Stomach (tissue), 9 donors: ENCODE data around the gene EIF3B. TPM values are rescaled to one million over a fixed set of nuclear protein-coding genes. Genes with fewer than 3 reads are reported as not detected.
"Not testable (repeated sequence)": the region's sequence is repeated elsewhere in the genome, so short reads cannot be mapped to it uniquely, and the experiment has no call there.

Experiments
- DNase-seq, 2 donors: peaks; one replicate each; pipeline versions ENCODE4 v3.0.0 to v3.0.0-alpha.2; 2013 to 2019
- H3K27ac ChIP-seq, 5 donors: fragments of 200-600 bp in 4 of 5; sonication (generic) in 4 of 5; one replicate each; pipeline ENCODE4 v1.5.1; 2013 to 2019; ENCODE audit warnings: mild to moderate bottlenecking in 1 of 5, moderate library complexity in 1 of 5
- H3K27me3 ChIP-seq, 3 donors: fragments of 200-600 bp; sonication (generic); one replicate each; pipeline ENCODE4 v1.5.1; 2017 to 2019; ENCODE audit warnings: mixed run types in 1 of 3
- H3K36me3 ChIP-seq, 4 donors: fragments of 200-600 bp; sonication (generic); 1 replicate in 3 of 4; 2 replicates in 1 of 4; pipeline ENCODE4 v1.5.1; 2016 to 2019
- H3K4me1 ChIP-seq, 4 donors: fragments of 200-600 bp; sonication (generic); one replicate each; pipeline ENCODE4 v1.5.1; 2016 to 2019
- H3K4me3 ChIP-seq, 4 donors: fragments of 200-600 bp; sonication (generic) in 3 of 4; one replicate each; pipeline ENCODE4 v1.5.1; 2016 to 2019; ENCODE audit warnings: mild to moderate bottlenecking in 1 of 4
- H3K9me3 ChIP-seq, 4 donors: fragments of 200-600 bp; sonication (generic); one replicate each; pipeline ENCODE4 v1.5.1; 2016 to 2019
- EP300 ChIP-seq: sonication (generic); formaldehyde crosslinking; IDR thresholded peaks from one replicate; pipeline ENCODE4 v1.6.1; 2017; ENCODE audit warnings: antibody characterized with exemption
- POLR2A ChIP-seq, 4 donors: fragments of 450-650 bp; IDR thresholded peaks; one replicate each; pipeline ENCODE4 v1.6.1; 2016; ENCODE audit warnings: antibody characterized with exemption in 4 of 4, control low read depth in 2 of 4, mild to moderate bottlenecking in 1 of 4, moderate library complexity in 1 of 4
- POLR2AphosphoS5 ChIP-seq, 3 donors: sonication (generic); formaldehyde crosslinking; IDR thresholded peaks; one replicate each; pipeline ENCODE4 v1.6.1; 2016; ENCODE audit warnings: antibody characterized with exemption in 3 of 3
- WGBS, 5 donors: extraction: QIAGEN DNeasy Blood & Tissue Kit in 3 of 5; methylation state at CpG; one replicate each; pipeline versions ENCODE4 v1.1.5 to v1.1.7; 2013 to 2018; 5-methylcytosine and 5-hydroxymethylcytosine counted together
- intact Hi-C: fragments of 100-400 bp; cut with DNase I; formaldehyde crosslinking; loops from one replicate; pipeline ENCODE4 v1.15.1; 2023; ENCODE audit warnings: low total_unique reads
- polyA plus RNA-seq, 3 donors: library from polyadenylated mRNA; stranded (reverse); fragments of 200-250 nt; gene quantifications; one replicate each; pipeline ENCODE4 v1.2.3, GENCODE V29; 2013
- total RNA-seq, 5 donors: library from RNA; depleted of rRNA; stranded (reverse); fragments of >200 nt; gene quantifications; one replicate each; pipeline versions ENCODE4 v1.1.0 to v1.2.3, GENCODE V29; 2014 to 2016
- TF ChIP-seq, protein P1 (sequence below), 7 experiments: fragments of 450-650 bp in 4 of 7; fragments of 200-600 bp in 3 of 7; sonication (generic) in 3 of 7; IDR thresholded peaks; one replicate each; pipeline ENCODE4 v1.5.1; 2016 to 2019; ENCODE audit warnings: antibody characterized with exemption in 7 of 7, control low read depth in 2 of 7, mild to moderate bottlenecking in 1 of 7
- donor health status: healthy with polysubstance abuse.
- donor health status: Bipolar disorder and iron deficiency.
- donor health status: healthy.

The EIF3B gene
- total and polyA plus RNA-seq, 8 donors, result 64.8 to 373 (median 131) TPM

DNA sequence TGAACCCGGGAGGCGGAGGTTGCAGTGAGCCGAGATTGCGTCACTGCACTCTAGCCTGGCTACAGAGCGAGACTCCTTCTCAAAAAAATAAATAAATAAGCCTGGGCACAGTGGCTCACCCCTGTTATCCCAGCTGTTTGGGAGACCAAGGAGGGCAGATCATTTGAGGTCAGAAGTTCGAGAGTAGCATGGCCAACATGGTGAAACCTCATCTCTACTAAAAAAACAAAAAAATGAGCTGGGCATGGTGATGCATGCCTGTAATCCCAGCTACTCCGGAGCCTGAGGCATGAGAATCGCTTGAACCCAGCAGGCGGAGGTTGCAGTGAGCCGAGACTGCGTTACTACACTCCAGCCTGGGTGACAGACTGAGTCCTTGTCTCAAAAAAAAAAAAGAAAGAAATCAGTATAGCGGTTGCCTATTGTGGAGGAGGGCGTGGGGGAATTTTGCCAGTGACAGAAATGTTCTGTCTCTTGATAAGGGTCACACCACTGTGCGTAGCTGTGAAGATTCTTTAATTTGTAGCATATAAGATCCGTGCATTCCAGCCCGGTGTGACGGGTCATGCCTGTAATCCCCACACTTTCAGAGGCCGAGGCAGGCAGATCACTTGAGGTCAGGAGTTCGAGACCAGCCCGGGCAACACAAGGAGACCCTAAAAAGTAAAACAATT is 17.9 kb upstream of the EIF3B start:
- Histone ChIP-seq H3K36me3 (peaks cover 0 to 10% (median 0%) of the 10 kb centered on the region in 4 donors), H3K4me1 (no peaks in the 10 kb centered on the region), H3K27ac (no peak overlapping the region), H3K9me3 (no peaks in the 10 kb centered on the region), H3K27me3 (no peaks in the 10 kb centered on the region), H3K4me3 (no peak overlapping the region)
- TF ChIP-seq POLR2AphosphoS5 (IDR thresholded peaks at IDR 0.05), result no peak
- 91 to 94% (median 93%) methylated on average over 20 of the region's 20 CpGs for WGBS, 5 donors
- DNase-seq, result no peak
- intact Hi-C loops, result no loop called here

DNA sequence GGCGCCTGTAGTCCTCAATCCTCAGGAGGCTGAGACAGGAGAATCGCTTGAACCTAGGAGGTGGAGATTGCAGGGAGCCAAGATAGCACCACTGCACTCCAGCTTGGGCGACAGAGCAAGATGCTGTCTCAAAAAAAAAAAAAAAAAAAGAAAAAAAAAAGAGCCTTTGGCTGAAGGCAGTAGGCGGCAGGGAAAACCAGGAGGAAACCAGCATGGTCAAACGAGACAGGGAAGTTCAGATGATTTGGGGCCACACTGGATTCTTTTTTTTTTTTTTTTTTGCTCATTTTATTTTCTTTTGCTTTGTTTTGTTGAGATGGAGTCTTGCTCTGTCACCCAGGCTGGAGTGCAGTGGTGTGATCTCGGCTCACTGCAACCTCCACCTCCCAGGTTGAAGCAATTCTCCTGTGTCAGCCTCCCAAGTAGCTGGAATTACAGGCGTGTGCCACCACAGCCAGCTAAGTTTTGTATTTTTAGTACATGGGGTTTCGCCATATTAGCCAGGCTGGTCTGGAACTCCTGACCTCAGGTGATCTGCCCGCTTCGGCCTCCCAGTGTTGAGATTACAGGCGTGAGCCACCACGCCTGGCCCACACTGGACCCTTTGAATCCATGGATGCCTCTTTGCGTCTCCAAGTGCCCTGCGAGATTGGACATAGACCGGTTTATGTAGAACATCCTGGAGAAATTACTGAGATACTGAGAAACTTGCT is 7.1 kb upstream of the EIF3B start:
- not testable (repeated sequence) for H3K4me1 ChIP-seq, DNase-seq, H3K27me3 ChIP-seq, H3K36me3 ChIP-seq, H3K9me3 ChIP-seq
- H3K4me3 ChIP-seq, result peak overlapping the region in 1 of 4 donors; percentile 1
- H3K27ac ChIP-seq, result peak overlapping the region in 2 of 5 donors; percentile 14 to 29
- intact Hi-C loops, result loop anchor here (10.0 kb wide), 2 partner anchors 103 to 763 kb away; partner anchors contain the start of genes MRM2 and NUDT1
- WGBS, 5 donors, result 82 to 92% (median 84%) methylated on average over 15 of the region's 15 CpGs

DNA sequence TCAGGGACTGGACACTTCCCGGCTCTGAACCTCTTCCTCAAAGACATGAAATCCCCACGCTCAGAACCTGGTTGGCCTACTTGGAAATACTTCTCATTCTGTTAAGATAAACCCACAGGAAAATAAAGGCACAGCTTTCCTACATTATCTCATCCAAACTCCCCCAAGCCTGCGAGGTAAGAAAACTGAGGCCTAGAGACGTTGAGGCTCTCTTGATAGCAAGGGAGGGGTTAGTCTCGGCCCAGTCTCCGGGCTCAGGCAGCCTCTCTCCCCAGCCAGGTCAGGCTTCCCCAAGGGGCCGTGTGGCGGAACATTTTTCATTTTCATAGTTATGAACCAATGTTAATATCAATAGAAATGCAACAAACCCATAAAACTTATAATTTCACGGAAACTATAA is 4.6 kb upstream of the EIF3B start:
- H3K27me3 ChIP-seq, result no peaks in the 10 kb centered on the region
- no peak for TF ChIP-seq EP300
- TF ChIP-seq POLR2A (IDR thresholded peaks at IDR 0.05), result no peak
- TF ChIP-seq, protein P1, sequence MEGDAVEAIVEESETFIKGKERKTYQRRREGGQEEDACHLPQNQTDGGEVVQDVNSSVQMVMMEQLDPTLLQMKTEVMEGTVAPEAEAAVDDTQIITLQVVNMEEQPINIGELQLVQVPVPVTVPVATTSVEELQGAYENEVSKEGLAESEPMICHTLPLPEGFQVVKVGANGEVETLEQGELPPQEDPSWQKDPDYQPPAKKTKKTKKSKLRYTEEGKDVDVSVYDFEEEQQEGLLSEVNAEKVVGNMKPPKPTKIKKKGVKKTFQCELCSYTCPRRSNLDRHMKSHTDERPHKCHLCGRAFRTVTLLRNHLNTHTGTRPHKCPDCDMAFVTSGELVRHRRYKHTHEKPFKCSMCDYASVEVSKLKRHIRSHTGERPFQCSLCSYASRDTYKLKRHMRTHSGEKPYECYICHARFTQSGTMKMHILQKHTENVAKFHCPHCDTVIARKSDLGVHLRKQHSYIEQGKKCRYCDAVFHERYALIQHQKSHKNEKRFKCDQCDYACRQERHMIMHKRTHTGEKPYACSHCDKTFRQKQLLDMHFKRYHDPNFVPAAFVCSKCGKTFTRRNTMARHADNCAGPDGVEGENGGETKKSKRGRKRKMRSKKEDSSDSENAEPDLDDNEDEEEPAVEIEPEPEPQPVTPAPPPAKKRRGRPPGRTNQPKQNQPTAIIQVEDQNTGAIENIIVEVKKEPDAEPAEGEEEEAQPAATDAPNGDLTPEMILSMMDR (IDR thresholded peaks at IDR 0.05), result no peak
- no peak for TF ChIP-seq POLR2AphosphoS5 (IDR thresholded peaks at IDR 0.05)

GRCh38 chr7:2350861-2351260 is 3.8 kb upstream of the EIF3B start:
- WGBS, 5 donors, result 88 to 94% (median 92%) methylated on average over 12 of the region's 12 CpGs
- no peak for DNase-seq
- intact Hi-C loops, result no loop called here
- H3K36me3 ChIP-seq, result no peaks in the 10 kb centered on the region
- H3K4me1 ChIP-seq, result peaks cover 7 to 20% (median 18%) of the 10 kb centered on the region in 4 donors
- TF ChIP-seq, protein P1 (IDR thresholded peaks at IDR 0.05), result no peak
- no peak for TF ChIP-seq POLR2AphosphoS5 (IDR thresholded peaks at IDR 0.05)
- TF ChIP-seq POLR2A (IDR thresholded peaks at IDR 0.05), result no peak
- no peak for TF ChIP-seq EP300
- no peaks in the 10 kb centered on the region for H3K9me3 ChIP-seq
- H3K27me3 ChIP-seq, result no peaks in the 10 kb centered on the region
- no peak overlapping the region for H3K4me3 ChIP-seq
- no peak overlapping the region for H3K27ac ChIP-seq

More for the DNA sequence above, 4.6 kb upstream of the EIF3B start:
- no peak overlapping the region for H3K4me3 ChIP-seq
- no peak for DNase-seq
- no peak overlapping the region for H3K27ac ChIP-seq
- 83 to 92% (median 89%) methylated on average over 8 to 9 of the region's 9 CpGs for WGBS, 5 donors
- no peaks in the 10 kb centered on the region for H3K36me3 ChIP-seq
- intact Hi-C loops, result no loop called here
- H3K9me3 ChIP-seq, result no peaks in the 10 kb centered on the region
- H3K4me1 ChIP-seq, result peaks cover 7 to 15% (median 11%) of the 10 kb centered on the region in 4 donors

GRCh38 chr7:2353113-2353935 is 1.3 kb upstream of the EIF3B start:
- peak overlapping the region; percentile 88 to 100 (median 100) for H3K4me3 ChIP-seq
- H3K27ac ChIP-seq, result peak overlapping the region; percentile 94 to 100 (median 97)
- H3K9me3 ChIP-seq, result no peaks in the 10 kb centered on the region
- no peak for DNase-seq
- 53 to 62% (median 58%) methylated on average over 22 of the region's 22 CpGs for WGBS, 5 donors
- H3K36me3 ChIP-seq, result peaks cover 0 to 14% (median 9%) of the 10 kb centered on the region in 4 donors
- H3K4me1 ChIP-seq, result peaks cover 24 to 44% (median 39%) of the 10 kb centered on the region in 4 donors
- intact Hi-C loops, result no loop called here
- H3K27me3 ChIP-seq, result no peaks in the 10 kb centered on the region
- no peak for TF ChIP-seq EP300
- no peak for TF ChIP-seq POLR2A (IDR thresholded peaks at IDR 0.05)
- no peak for TF ChIP-seq POLR2AphosphoS5 (IDR thresholded peaks at IDR 0.05)
- TF ChIP-seq, protein P1 (IDR thresholded peaks at IDR 0.05), result no peak
